Left ventricle myocardium inferior (tissue), 1 donor: Measurements from ENCODE around the gene PIEZO1. TPM values are rescaled to one million over a fixed set of nuclear protein-coding genes. Genes with fewer than 3 reads are reported as not detected.
A peak's percentile ranks its signal among the peaks of the same experiment; 100 is the strongest.

Experiments used
- DNase-seq: peaks from one replicate; pipeline ENCODE4 v3.0.0-alpha.2; 2020
- H3K27ac ChIP-seq: fragments of 200-600 bp; replicated peaks from 2 replicates; pipeline ENCODE4 v1.8.0; 2021
- H3K27me3 ChIP-seq: fragments of 200-600 bp; 2 replicates; pipeline ENCODE4 v1.8.0; 2021; ENCODE audit warnings: low read depth
- H3K36me3 ChIP-seq: fragments of 200-600 bp; 2 replicates; pipeline ENCODE4 v1.8.0; 2021
- H3K4me1 ChIP-seq: fragments of 200-600 bp; 2 replicates; pipeline ENCODE4 v1.8.0; 2021
- H3K4me3 ChIP-seq: fragments of 200-600 bp; 2 replicates; pipeline ENCODE4 v1.8.0; 2021; ENCODE audit warnings: mild to moderate bottlenecking, moderate library complexity
- H3K9me3 ChIP-seq: fragments of 200-600 bp; replicated peaks from 2 replicates; pipeline ENCODE4 v1.8.0; 2021
- CTCF ChIP-seq: fragments of 200-600 bp; IDR thresholded peaks from 2 replicates; pipeline ENCODE4 v1.8.0; 2021; ENCODE audit warnings: antibody characterized with exemption, mild to moderate bottlenecking, borderline replicate concordance
- intact Hi-C: fragments of 100-400 bp; cut with micrococcal nuclease; formaldehyde crosslinking; loops from one replicate; pipeline ENCODE4 v1.11.0; 2022
- total RNA-seq: library from RNA; stranded (reverse); fragmentation: NEBNext Ultra II Directional; extraction: Animal tissue kit (Norgen Biotek cat#: 25700); gene quantifications from one replicate; pipeline ENCODE4 v1.2.1, GENCODE V29; 2021
- donor health status: DM: no; HTN: yes; CAD: no; lungs with severe emphysema.

PIEZO1 gene
- total RNA-seq, 1 donor from 2014 or later, result 17.1 TPM

DNA sequence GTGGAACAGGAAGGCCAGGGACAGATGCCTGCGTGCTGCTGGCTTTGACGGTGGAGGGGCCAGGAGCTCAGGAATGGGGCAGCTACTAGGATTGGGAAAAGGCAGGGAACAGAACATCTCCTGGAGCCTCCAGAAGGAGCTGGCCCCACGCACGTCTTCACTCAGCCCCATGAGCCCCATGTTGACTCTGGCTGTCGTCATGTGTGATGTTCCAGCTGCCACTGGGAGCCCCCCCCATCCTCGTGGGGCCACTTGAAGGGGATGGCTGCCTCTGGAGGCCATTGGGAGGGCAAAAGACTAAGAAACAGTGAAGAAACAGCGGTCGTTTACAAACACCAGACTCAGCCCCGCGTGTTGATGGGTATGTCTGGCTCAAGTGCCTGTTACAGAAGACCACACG, 45.2 kb upstream of the PIEZO1 start:
- peak overlapping the region; percentile 28 for H3K27ac ChIP-seq
- H3K4me1 ChIP-seq, result no peaks in the 10 kb centered on the region
- no peak overlapping the region for H3K4me3 ChIP-seq
- DNase-seq, result peak; percentile 57
- H3K27me3 ChIP-seq, result no peaks in the 10 kb centered on the region
- no peaks in the 10 kb centered on the region for H3K9me3 ChIP-seq
- TF ChIP-seq CTCF, result no peak
- intact Hi-C loops, result no loop called here
- H3K36me3 ChIP-seq, result peaks cover 34% of the 10 kb centered on the region

DNA sequence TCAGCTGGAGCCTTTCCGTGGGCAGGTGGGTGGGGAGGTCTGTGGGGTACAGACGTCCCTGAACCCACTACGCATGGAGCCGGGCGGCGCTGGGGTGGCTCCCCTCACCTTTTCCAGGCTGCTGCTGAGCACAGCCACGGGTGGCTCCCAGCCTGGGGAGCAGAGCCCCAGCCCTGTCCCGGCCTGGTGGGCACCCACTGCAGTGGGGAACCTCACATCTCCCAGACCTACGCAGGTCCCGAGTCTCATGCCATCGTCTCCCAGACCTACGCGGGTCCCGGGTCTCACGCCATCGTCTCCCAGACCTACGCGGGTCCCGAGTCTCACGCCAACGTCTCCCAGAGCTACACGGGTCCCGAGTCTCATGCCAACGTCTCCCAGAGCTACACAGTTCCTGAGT, 43.7 kb upstream of the PIEZO1 start:
- TF ChIP-seq CTCF, result no peak
- no peaks in the 10 kb centered on the region for H3K4me1 ChIP-seq
- DNase-seq, result no peak
- H3K4me3 ChIP-seq, result no peak overlapping the region
- no peaks in the 10 kb centered on the region for H3K27me3 ChIP-seq
- H3K27ac ChIP-seq, result no peak overlapping the region
- H3K9me3 ChIP-seq, result no peaks in the 10 kb centered on the region
- peaks cover 36% of the 10 kb centered on the region for H3K36me3 ChIP-seq
- intact Hi-C loops, result no loop called here

DNA sequence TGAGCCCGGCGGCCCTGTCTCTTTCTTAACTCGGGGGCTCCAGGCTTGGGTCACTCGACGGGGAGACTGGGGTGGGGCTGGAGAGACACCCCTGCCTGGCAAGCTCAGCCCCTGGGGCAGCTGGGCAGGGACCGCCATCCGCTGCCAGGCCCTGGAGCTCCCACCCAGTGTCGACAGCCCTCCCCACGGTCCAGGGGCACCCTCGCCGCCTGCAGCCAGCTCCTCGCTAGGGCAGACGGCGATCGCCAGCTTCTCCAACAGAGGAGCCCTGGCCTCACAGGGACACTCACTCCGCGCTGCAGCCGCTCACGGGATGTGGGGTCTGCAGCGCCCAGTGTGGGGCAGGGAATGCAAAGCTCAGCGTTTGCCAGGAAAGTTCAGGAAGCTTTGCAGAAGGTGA, 42.7 kb upstream of the PIEZO1 start:
- no peak for TF ChIP-seq CTCF
- Histone ChIP-seq H3K36me3 (peaks cover 41% of the 10 kb centered on the region), H3K4me1 (no peaks in the 10 kb centered on the region), H3K4me3 (no peak overlapping the region), H3K9me3 (no peaks in the 10 kb centered on the region), H3K27ac (no peak overlapping the region), H3K27me3 (no peaks in the 10 kb centered on the region)
- intact Hi-C loops, result no loop called here
- no peak for DNase-seq

GRCh38 chr16:88826070-88826840, 41.2 kb upstream of the PIEZO1 start:
- no peaks in the 10 kb centered on the region for H3K4me1 ChIP-seq
- no peak overlapping the region for H3K4me3 ChIP-seq
- H3K36me3 ChIP-seq, result peaks cover 56% of the 10 kb centered on the region
- no peaks in the 10 kb centered on the region for H3K27me3 ChIP-seq
- intact Hi-C loops, result no loop called here
- no peaks in the 10 kb centered on the region for H3K9me3 ChIP-seq
- DNase-seq, result no peak
- H3K27ac ChIP-seq, result no peak overlapping the region
- TF ChIP-seq CTCF, result no peak

- intact Hi-C loops, result no loop called here
These were observed 40.1 kb upstream of the PIEZO1 start for GRCh38 chr16:88825146-88825545.

More at GRCh38 chr16:88825146-88825545, 40.1 kb upstream of the PIEZO1 start:
- H3K36me3 ChIP-seq, result peaks cover 56% of the 10 kb centered on the region
- no peaks in the 10 kb centered on the region for H3K9me3 ChIP-seq
- TF ChIP-seq CTCF, result no peak
- no peak for DNase-seq
- no peaks in the 10 kb centered on the region for H3K27me3 ChIP-seq
- H3K4me1 ChIP-seq, result no peaks in the 10 kb centered on the region
- H3K4me3 ChIP-seq, result no peak overlapping the region
- no peak overlapping the region for H3K27ac ChIP-seq
